GM12878 (cell line): ENCODE data around the gene ACACB.

Source experiments
- CHD1 ChIP-seq: IDR thresholded peaks from 2 replicates; pipeline ENCODE4 v1.6.1; 2012; ENCODE audit warnings: low read depth, low read length, improper control_type of control experiment
- CTCF ChIP-seq, 3 experiments: IDR thresholded peaks in 2 of 3; conservative IDR thresholded peaks in 1 of 3; 2 replicates each; pipeline ENCODE4 v1.5.1; 2011; ENCODE audit warnings: low read depth in 3 of 3, low read length in 3 of 3, mild to moderate bottlenecking in 3 of 3, control low read depth in 2 of 3, moderate library complexity in 2 of 3, inconsistent platforms in 1 of 3, mixed read lengths in 1 of 3; ENCODE audit not compliant: control insufficient read depth in 2 of 3, insufficient read depth in 1 of 3; ENCODE audit errors: extremely low read depth in 1 of 3
- EP300 ChIP-seq, 2 experiments: fragments of 150-350 bp in 1 of 2; IDR thresholded peaks; 2 replicates each; pipeline ENCODE4 v1.6.1; 2011 to 2012; ENCODE audit warnings: low read depth in 2 of 2, low read length in 2 of 2, borderline replicate concordance in 1 of 2, improper control_type of control experiment in 1 of 2, inconsistent platforms in 1 of 2; ENCODE audit not compliant: control insufficient read depth in 1 of 2

- TF ChIP-seq CTCF (IDR thresholded peaks at IDR 0.05 in 2 of 3, conservative IDR thresholded peaks at IDR 0.05 in 1 of 3; ENCODE audit: control insufficient read depth in 2 of 3, extremely low read depth in 1 of 3, insufficient read depth in 1 of 3, low read depth in 3 of 3, low read length in 3 of 3) (no peak), CHD1 (no peak), EP300 (IDR thresholded peaks at IDR 0.05; ENCODE audit: borderline replicate concordance in 1 of 2, control insufficient read depth in 1 of 2, low read depth in 2 of 2, low read length in 2 of 2) (no peak)
Measured at GRCh38 chr12:109137055-109137454, 20.7 kb downstream of the ACACB start.
